Ishikawa (cell line): ENCODE data around the gene PPP2R5E.

Source experiments
- EGR1 ChIP-seq: IDR thresholded peaks from 2 replicates; pipeline ENCODE4 v1.6.1; 2012
- EP300 ChIP-seq: IDR thresholded peaks from 2 replicates; pipeline ENCODE4 v1.6.1; 2012; ENCODE audit warnings: borderline replicate concordance
- NFIC ChIP-seq: IDR thresholded peaks from 2 replicates; pipeline ENCODE4 v1.6.1; 2012
- RAD21 ChIP-seq: IDR thresholded peaks from 2 replicates; pipeline ENCODE4 v1.6.1; 2012; ENCODE audit warnings: low read depth
- TAF1 ChIP-seq: IDR thresholded peaks from 2 replicates; pipeline ENCODE4 v1.6.1; 2012; ENCODE audit warnings: low read depth, mild to moderate bottlenecking
- YY1 ChIP-seq: IDR thresholded peaks from 2 replicates; pipeline ENCODE4 v1.6.1; 2012; ENCODE audit warnings: low read depth
- ZBTB7A ChIP-seq: IDR thresholded peaks from 2 replicates; pipeline ENCODE4 v1.6.1; 2012; ENCODE audit warnings: low read depth
- TF ChIP-seq, protein P1 (sequence below): IDR thresholded peaks from 2 replicates; pipeline ENCODE4 v1.6.1; 2012
- TF ChIP-seq, protein P2 (sequence below): IDR thresholded peaks from 2 replicates; pipeline ENCODE4 v1.6.1; 2012; ENCODE audit warnings: low read depth, mild to moderate bottlenecking

DNA sequence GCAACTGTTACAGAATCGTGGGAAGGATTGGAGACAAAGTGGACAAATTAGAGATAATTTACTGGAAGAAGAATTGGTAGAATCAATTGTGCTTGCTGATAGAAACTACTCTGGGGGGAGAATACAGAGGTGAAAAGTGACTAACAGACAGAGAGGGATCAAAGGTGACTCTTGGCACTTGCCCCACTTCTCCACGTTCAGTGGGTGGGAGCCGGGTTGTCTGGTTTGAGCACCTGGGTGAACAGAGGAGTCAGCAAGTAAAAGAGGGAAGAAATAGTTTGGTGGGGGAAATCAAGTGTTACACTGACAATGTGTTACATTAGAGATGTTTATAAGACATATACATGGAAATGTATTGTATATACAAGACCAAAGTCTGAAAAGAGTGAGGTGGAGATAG is 69.1 kb downstream of the PPP2R5E start:
- no peak for TF ChIP-seq TAF1
- TF ChIP-seq RAD21: no peak
- TF ChIP-seq EP300: no peak
- no peak for TF ChIP-seq ZBTB7A
- TF ChIP-seq, protein P1, sequence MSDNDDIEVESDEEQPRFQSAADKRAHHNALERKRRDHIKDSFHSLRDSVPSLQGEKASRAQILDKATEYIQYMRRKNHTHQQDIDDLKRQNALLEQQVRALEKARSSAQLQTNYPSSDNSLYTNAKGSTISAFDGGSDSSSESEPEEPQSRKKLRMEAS: no peak
- TF ChIP-seq, protein P2, sequence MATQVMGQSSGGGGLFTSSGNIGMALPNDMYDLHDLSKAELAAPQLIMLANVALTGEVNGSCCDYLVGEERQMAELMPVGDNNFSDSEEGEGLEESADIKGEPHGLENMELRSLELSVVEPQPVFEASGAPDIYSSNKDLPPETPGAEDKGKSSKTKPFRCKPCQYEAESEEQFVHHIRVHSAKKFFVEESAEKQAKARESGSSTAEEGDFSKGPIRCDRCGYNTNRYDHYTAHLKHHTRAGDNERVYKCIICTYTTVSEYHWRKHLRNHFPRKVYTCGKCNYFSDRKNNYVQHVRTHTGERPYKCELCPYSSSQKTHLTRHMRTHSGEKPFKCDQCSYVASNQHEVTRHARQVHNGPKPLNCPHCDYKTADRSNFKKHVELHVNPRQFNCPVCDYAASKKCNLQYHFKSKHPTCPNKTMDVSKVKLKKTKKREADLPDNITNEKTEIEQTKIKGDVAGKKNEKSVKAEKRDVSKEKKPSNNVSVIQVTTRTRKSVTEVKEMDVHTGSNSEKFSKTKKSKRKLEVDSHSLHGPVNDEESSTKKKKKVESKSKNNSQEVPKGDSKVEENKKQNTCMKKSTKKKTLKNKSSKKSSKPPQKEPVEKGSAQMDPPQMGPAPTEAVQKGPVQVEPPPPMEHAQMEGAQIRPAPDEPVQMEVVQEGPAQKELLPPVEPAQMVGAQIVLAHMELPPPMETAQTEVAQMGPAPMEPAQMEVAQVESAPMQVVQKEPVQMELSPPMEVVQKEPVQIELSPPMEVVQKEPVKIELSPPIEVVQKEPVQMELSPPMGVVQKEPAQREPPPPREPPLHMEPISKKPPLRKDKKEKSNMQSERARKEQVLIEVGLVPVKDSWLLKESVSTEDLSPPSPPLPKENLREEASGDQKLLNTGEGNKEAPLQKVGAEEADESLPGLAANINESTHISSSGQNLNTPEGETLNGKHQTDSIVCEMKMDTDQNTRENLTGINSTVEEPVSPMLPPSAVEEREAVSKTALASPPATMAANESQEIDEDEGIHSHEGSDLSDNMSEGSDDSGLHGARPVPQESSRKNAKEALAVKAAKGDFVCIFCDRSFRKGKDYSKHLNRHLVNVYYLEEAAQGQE: no peak
- no peak for TF ChIP-seq YY1
- no peak for TF ChIP-seq NFIC
- TF ChIP-seq EGR1: no peak
